HG03378 (cell line): ENCODE data around the gene TCF20.

Experiments
- ATAC-seq: cut with Tn5 transposase; IDR thresholded peaks from one replicate; pipeline ENCODE4 v1.9.1; 2021; ENCODE audit warnings: mild to moderate bottlenecking, moderate library complexity; ENCODE audit not compliant: unreplicated experiment

TCF20 gene

DNA sequence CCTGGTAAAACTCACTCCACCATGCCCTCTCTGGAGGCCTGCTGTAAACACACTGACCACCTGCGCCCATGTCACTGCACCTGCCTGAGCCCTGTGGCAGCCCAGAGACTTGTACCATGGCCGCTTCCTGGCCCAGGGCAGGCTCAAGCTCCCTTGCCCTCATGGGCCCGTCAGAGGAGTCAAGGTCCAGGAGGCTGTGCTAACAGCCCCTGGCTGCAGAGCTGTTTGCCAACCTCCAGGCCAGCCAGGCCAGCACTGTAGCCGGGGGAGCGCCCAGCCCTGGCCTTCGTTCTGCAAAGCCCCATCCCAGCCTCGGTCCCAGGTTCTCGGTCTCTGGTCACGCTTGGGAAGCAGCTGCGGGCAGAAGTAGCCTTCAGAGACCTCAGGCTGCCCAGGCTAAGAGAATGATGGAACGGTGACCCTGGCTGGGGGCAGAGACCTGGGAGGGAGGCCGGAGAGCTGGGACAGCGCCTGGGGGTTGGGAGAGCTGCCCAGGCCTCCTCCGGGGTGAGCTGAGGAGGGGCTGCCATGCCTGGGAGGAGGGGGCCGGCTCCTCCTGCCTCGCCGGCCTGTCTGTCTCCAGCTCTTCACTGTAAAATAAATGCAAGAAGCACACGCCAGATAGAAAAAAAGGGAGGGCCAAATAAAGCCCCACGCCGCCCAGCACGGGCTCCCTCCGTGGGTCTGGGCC lies 11.9 kb upstream of the TCF20 start:
- no peak for ATAC-seq

DNA sequence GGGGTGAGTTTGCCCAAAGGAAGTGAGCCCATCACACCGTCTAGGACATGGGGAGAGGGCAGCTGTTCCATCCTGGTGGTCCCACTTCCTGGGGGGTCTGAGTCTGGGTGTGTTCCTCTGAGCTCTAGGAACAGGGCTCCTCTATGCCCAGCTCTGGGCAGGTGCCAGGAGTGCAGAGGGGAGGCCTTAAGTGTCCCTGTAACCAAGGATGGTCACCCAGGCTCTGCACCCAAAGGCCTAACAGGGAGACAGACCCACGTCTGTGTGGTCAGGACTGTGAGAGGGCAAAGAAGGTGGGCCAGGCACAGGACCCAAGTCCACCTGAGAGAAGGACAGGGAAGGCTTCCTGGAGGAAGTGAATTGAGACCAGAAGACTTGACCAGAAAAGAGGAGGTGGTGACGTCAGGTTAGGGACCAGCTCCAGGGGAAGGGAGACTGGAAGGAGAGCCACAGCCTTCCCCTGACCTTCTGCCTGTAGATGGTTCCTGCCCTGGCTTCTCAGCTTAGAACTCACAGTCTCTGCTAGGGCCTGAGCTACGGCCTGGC lies 11.3 kb upstream of the TCF20 start:
- ATAC-seq = no peak

GRCh38 chr22:42281284-42281683 lies 10.8 kb upstream of the TCF20 start:
- no peak for ATAC-seq

- ATAC-seq = no peak
These were observed 10.4 kb upstream of the TCF20 start for GRCh38 chr22:42280836-42281235.

- ATAC-seq = no peak
These were observed 9.7 kb upstream of the TCF20 start for GRCh38 chr22:42280140-42280539.

DNA sequence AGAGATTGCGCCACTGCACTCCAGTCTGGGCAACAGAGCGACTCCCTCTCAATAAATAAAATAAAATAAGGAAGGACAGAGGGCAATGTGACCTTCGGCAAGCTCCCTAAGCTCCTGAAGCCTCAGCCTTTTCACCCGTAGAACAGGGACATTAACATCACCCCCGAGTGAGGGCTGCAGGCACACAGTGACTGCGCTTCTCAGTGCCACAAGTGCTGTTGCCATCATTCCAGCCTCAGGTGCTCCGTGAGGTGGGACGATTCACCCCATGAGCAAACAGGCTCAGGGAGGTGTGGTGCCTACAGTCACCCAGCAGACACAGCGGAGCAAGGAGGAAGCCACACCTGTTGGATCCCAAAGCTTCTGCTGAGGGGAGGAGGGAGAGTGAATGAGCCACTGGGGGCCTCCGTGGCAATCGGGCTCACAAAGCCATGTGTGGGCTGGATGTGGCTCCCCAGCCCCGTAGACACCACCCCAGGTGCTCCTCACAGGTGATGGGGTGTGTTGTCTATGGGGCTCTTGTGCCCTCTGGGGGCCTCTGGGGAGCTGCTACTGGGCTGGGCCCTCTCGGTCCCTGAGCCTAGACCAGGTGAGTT lies 9.1 kb upstream of the TCF20 start:
- ATAC-seq = no peak

- ATAC-seq = no peak
These were observed 7.7 kb upstream of the TCF20 start for GRCh38 chr22:42277988-42278776.

DNA sequence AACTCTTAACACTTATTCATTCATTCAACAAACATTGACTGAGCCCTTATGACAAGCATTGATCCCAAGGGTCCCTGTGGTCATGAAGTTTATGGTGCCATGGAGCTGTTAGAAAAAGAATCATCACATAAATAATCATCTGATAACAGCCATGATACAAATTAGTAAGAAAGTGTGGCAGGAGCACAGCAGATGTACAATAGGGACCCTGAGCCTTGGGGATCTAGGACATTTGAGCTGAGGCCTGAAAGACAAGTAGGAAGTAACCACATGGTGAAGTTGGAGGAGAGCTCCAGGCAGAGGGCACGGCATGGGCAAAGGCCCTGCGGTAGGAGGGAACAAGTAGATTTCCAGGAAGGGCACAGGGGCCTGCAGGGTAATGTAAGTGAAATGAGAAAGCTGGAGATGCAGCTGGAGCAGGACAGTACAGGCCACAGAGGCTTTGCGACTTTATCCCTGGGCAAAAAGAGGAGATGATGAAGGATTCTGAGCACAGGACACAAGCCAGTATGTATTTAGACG lies 6.8 kb upstream of the TCF20 start:
- ATAC-seq = no peak

- no peak for ATAC-seq
These were observed 5.5 kb upstream of the TCF20 start for GRCh38 chr22:42275970-42276369.

DNA sequence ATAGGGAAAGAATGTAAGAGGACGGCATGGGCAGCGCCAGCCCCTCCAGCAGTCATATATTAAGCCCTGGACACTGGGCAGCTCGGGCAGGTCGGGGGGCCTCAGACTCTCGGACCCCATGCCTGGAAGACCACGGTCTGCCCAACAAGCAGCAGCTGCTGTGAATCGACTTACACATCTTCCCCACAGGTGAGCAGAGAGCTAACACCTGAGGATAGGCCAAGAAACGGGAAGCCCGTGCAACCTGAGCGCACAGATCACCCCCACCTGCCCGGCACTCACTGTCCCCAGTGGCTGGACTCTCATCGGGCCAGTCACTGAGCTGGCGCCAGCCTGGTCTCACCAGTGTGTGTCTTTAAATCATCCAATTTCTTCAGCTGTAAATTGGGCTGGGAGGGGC lies 4.7 kb upstream of the TCF20 start:
- no peak for ATAC-seq

DNA sequence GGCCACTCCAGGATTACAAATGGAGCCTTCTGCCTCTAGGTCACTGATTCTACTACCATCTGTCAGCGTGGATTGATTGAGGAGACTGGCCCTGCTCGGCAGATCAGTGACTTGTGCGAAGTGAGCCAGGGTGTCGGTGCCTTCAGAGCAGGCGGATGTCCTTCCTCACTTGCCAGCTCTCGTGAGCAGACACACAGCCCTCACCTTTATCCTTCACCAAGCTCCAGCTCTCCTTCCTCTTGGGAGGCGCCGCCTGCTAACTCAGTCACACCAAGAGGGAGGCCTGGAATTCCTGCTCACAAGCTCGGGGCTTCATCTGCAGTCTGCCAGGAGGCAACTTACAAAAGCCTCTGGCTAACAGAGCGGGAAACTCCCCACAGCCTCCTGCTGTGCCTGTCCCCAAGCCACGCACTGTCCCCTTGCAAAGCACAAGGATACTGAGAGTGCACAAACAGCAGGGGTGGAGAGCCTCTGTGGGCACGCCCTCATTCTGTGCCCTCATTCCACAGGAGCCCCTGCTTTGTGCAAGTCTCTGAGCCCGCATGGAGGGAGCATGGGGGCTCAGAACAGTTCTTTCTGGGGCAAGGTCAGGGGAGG lies 3.5 kb upstream of the TCF20 start:
- no peak for ATAC-seq

DNA sequence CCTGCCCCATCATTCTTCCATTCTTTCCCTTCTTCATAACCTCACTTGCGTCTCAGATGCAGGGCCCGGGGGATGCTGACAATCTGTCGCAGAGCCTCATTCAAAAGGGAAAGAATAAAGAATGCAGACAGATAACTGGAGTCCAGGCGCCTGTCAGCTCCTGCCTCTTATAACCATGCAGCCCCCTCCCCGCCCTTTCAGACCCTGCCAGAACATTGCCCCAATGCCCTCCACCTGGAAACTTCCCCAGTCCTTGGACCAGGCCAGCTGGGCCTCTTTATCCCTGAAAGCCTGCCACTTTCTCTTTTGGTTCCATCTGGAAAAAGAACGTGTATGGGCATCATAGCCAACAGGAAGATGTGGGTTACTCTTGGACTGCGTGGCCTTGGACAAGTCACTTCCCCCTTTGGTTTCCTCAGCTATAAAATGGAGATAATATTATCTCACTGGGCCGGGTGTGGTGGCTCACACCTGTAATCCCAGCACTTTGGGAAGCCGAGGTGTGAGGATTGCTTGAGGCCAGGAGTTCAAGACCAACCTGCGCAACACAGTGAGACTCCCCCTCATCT lies 2.1 kb upstream of the TCF20 start:
- no peak for ATAC-seq

GRCh38 chr22:42271906-42272305 lies 1.5 kb upstream of the TCF20 start:
- ATAC-seq = no peak

GRCh38 chr22:42271191-42271813 lies 849 bp upstream of the TCF20 start:
- ATAC-seq = no peak

GRCh38 chr22:42270176-42270509 lies 310 bp downstream of the TCF20 start:
- no peak for ATAC-seq

GRCh38 chr22:42269432-42270175 lies 849 bp downstream of the TCF20 start:
- peak; percentile 46 for ATAC-seq

DNA sequence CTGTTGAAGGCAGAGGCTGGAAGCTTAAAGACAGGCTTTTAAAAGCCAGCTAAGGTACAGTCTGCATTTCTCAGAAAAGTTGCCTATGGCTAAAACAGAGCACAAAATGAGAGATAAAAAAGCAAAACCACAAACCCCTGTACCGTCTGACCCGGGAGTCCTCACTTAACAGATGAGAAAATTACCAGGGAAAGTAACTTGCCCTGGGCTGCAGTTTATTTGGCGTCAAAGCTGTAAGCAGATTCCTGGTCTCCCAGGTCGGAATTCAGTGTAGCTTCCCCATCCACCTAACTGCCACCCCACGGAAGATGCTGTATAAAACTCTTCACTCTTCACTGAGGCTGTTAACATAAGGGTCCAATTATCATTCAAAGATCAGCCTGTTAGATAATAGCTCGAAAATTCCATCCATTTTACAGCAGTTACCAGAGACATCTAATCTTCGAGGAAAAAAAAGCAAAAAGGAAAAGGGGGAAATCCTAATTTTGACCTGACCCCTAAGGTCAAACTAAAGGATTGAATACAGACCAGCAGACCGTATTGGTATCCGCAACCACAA lies 1.5 kb downstream of the TCF20 start:
- no peak for ATAC-seq

DNA sequence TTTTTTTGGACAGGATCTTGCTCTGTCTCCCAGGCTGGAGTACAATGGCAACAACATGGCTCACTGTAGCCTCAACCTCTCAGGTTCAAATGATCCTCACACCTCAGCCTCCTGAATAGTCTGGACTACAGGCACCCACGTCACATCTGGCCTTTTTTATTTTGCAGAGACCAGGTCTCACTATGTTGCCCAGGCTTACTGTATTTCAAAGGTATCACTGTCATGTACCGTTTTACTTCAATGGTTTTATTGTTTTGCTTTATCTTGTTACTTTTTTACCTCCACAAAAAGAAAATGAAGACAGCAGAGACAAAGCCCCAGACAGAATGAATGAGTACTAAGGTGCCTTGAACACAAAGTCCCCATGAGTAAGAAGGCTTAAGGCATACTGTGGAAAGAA lies 5.1 kb downstream of the TCF20 start:
- no peak for ATAC-seq

DNA sequence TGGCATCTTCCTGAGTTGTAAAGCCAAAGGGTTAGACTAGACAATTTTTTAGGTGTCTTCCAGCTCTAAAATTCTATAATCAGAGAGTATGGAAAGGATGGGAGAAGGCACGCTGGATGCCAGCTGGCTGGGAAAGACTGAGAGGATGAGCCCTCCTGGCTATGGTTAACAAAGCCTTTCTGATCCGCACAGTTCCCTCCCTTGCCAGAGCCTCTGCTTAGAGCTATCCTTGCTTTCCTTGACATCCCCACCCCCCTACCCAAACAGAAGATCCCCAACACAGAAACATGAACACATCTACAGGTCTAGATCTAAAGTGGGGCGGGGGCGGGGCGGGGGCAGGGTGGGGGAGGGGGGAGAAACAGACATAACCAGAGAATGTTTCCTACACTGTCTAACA lies 6.5 kb downstream of the TCF20 start:
- ATAC-seq = no peak

GRCh38 chr22:42262964-42263363 lies 7.5 kb downstream of the TCF20 start:
- ATAC-seq = no peak
